Measurements from ENCODE around the gene SPTLC3. TPM values are rescaled to one million over a fixed set of nuclear protein-coding genes. Genes with fewer than 3 reads are reported as not detected.

The SPTLC3 gene
- total RNA-seq, 4 donors from 2014 or later: 6.4 to 10.9 (median 7.7) TPM

- no peak for TF ChIP-seq CTCF (IDR thresholded peaks at IDR 0.05; ENCODE audit: low read depth)
These were observed 19.1 kb upstream of the SPTLC3 start for GRCh38 chr20:12989586-12990115.

GRCh38 chr20:12997128-12997655 is 11.6 kb upstream of the SPTLC3 start:
- TF ChIP-seq CTCF (IDR thresholded peaks at IDR 0.05; ENCODE audit: low read depth): no peak

- no peak for TF ChIP-seq CTCF (IDR thresholded peaks at IDR 0.05; ENCODE audit: low read depth)
These were observed 10.7 kb upstream of the SPTLC3 start for GRCh38 chr20:12998046-12998445.

GRCh38 chr20:12999201-12999600 is 9.6 kb upstream of the SPTLC3 start:
- TF ChIP-seq CTCF (IDR thresholded peaks at IDR 0.05; ENCODE audit: low read depth): no peak

- no peak for TF ChIP-seq CTCF (IDR thresholded peaks at IDR 0.05; ENCODE audit: low read depth)
These were observed 6.5 kb upstream of the SPTLC3 start for GRCh38 chr20:13002251-13002650.

GRCh38 chr20:13006825-13007224 is 1.9 kb upstream of the SPTLC3 start:
- no peak for TF ChIP-seq CTCF (IDR thresholded peaks at IDR 0.05; ENCODE audit: low read depth)

GRCh38 chr20:13007596-13007995 is 1.2 kb upstream of the SPTLC3 start:
- TF ChIP-seq CTCF (IDR thresholded peaks at IDR 0.05; ENCODE audit: low read depth): no peak

Measured in subcutaneous adipose tissue (tissue), 4 donors.